Measurements from ENCODE around the gene FRMD6. TPM values are rescaled to one million over a fixed set of nuclear protein-coding genes. Genes with fewer than 3 reads are reported as not detected.

Gene FRMD6
- total and polyA plus RNA-seq, 9 of the 15 experiments (the other 6 are each of a cell fraction or from before 2014, with no cell fraction given), result 0.11 to 0.92 (median 0.53) TPM

GRCh38 chr14:51621654-51622053 is 30.1 kb upstream of the FRMD6 start:
- 0% methylated on average over 2 of the region's 2 CpGs for WGBS (ENCODE audit: insufficient coverage, low coverage, missing lambda C conversion rate)
- H3K9me3 ChIP-seq (replicated peaks; ENCODE audit: control insufficient read depth, insufficient read depth, low read depth, low read length), result no peaks in the 10 kb centered on the region

GRCh38 chr14:51622376-51622775 is 29.3 kb upstream of the FRMD6 start:
- FAIRE-seq, result no peak
- H4K20me1 ChIP-seq (replicated peaks; ENCODE audit: control insufficient read depth, insufficient read depth, low read length), result no peaks in the 10 kb centered on the region
- BruUV-seq (replicated peaks), result no TSS peak
- no peaks in the 10 kb centered on the region for H3K36me3 ChIP-seq (ENCODE audit: control insufficient read depth, insufficient read depth, low read length)
- CTCF ChIA-PET (ENCODE audit: low intra/inter-chr PET ratio), result no interaction called here
- no peak for ATAC-seq
- 7% methylated on average over 2 of the region's 2 CpGs for WGBS (ENCODE audit: insufficient coverage, low coverage, missing lambda C conversion rate)
- no peaks in the 10 kb centered on the region for H3K9me3 ChIP-seq (replicated peaks; ENCODE audit: control insufficient read depth, insufficient read depth, low read depth, low read length)
- intact Hi-C loops (cut with micrococcal nuclease), result no loop called here
- H3K4me2 ChIP-seq (ENCODE audit: insufficient read depth, low read length), result no peak overlapping the region
- in situ Hi-C loops (cut with MboI), result no loop called here
- H3K79me2 ChIP-seq (ENCODE audit: control insufficient read depth, insufficient read depth, low read length), result no peaks in the 10 kb centered on the region
- no peak overlapping the region for H2AFZ ChIP-seq (ENCODE audit: low read depth, low read length)
- H3K9me1 ChIP-seq (ENCODE audit: control insufficient read depth, insufficient read depth, low read length), result no peaks in the 10 kb centered on the region
- POLR2A ChIA-PET, result no interaction called here
- H3K4me1 ChIP-seq (replicated peaks in 1 of 2; ENCODE audit: control insufficient read depth in 2 of 2, insufficient read depth in 2 of 2, low read length in 2 of 2), result no peaks in the 10 kb centered on the region
- DNase-seq (ENCODE audit: extremely low read depth in 1 of 4, low spot score in 3 of 4), result no peak
- no peaks in the 10 kb centered on the region; a peak in 1 of 5 replicates for H3K27me3 ChIP-seq (ENCODE audit: control insufficient read depth in 2 of 2, insufficient read depth in 2 of 2, low read length in 2 of 2)
- H3K4me3 ChIP-seq, result no peak overlapping the region
- H3K9ac ChIP-seq (ENCODE audit: insufficient read depth in 1 of 2, low read depth in 2 of 2, low read length in 2 of 2), result no peak overlapping the region
- H3K27ac ChIP-seq (ENCODE audit: extremely low read depth, low read depth, low read length), result no peak overlapping the region
- TF ChIP-seq, protein P1, sequence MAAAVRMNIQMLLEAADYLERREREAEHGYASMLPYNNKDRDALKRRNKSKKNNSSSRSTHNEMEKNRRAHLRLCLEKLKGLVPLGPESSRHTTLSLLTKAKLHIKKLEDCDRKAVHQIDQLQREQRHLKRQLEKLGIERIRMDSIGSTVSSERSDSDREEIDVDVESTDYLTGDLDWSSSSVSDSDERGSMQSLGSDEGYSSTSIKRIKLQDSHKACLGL (CRISPR knock-in tag; IDR thresholded peaks at IDR 0.05; ENCODE audit: borderline replicate concordance, poor library complexity, severe bottlenecking), result no peak
- TF ChIP-seq ZSCAN29 (IDR thresholded peaks at IDR 0.05), result no peak

More at GRCh38 chr14:51621654-51622053, 30.1 kb upstream of the FRMD6 start:
- Histone ChIP-seq H4K20me1 (replicated peaks; ENCODE audit: control insufficient read depth, insufficient read depth, low read length) (no peaks in the 10 kb centered on the region), H2AFZ (ENCODE audit: low read depth, low read length) (no peak overlapping the region), H3K79me2 (ENCODE audit: control insufficient read depth, insufficient read depth, low read length) (no peaks in the 10 kb centered on the region), H3K4me1 (replicated peaks in 1 of 2; ENCODE audit: control insufficient read depth in 2 of 2, insufficient read depth in 2 of 2, low read length in 2 of 2) (no peaks in the 10 kb centered on the region), H3K27ac (ENCODE audit: extremely low read depth, low read depth, low read length) (no peak overlapping the region), H3K9me1 (ENCODE audit: control insufficient read depth, insufficient read depth, low read length) (no peaks in the 10 kb centered on the region), H3K4me2 (ENCODE audit: insufficient read depth, low read length) (no peak overlapping the region), H3K4me3 (no peak overlapping the region), H3K9ac (ENCODE audit: insufficient read depth in 1 of 2, low read depth in 2 of 2, low read length in 2 of 2) (no peak overlapping the region), H3K27me3 (ENCODE audit: control insufficient read depth in 2 of 2, insufficient read depth in 2 of 2, low read length in 2 of 2) (no peaks in the 10 kb centered on the region; a peak in 1 of 5 replicates), H3K36me3 (ENCODE audit: control insufficient read depth, insufficient read depth, low read length) (no peaks in the 10 kb centered on the region)
- BruUV-seq (replicated peaks), result no TSS peak
- no peak for TF ChIP-seq NELFE (IDR thresholded peaks at IDR 0.05; ENCODE audit: insufficient read depth, insufficient read length)
- no peak for TF ChIP-seq SNIP1 (IDR thresholded peaks at IDR 0.05; ENCODE audit: low read depth)
- no peak for TF ChIP-seq USF1 (CRISPR knock-in tag; IDR thresholded peaks at IDR 0.05)
- FAIRE-seq (no peak), DNase-seq (ENCODE audit: extremely low read depth in 1 of 4, low spot score in 3 of 4) (no peak), ATAC-seq (no peak)
- POLR2A ChIA-PET, result no interaction called here
- in situ Hi-C loops (cut with MboI) (no loop called here), intact Hi-C loops (cut with micrococcal nuclease) (no loop called here)
- CTCF ChIA-PET (ENCODE audit: low intra/inter-chr PET ratio), result no interaction called here
